Tibial artery (tissue), 4 donors: ENCODE data around the gene TICAM1.
A peak's percentile ranks its signal among the peaks of the same experiment; 100 is the strongest.
"Not testable (repeated sequence)": the region's sequence is repeated elsewhere in the genome, so short reads cannot be mapped to it uniquely, and the experiment has no call there.

Experiments used
- DNase-seq, 2 donors: peaks; one replicate each; pipeline ENCODE4 v3.0.0-alpha.2; 2019
- H3K27ac ChIP-seq, 2 donors: fragments of 200-600 bp; sonication (generic) in 1 of 2; 1 replicate in 1 of 2; 2 replicates in 1 of 2; pipeline ENCODE4 v1.5.1; 2018 to 2019; ENCODE audit warnings: mild to moderate bottlenecking in 1 of 2
- H3K27me3 ChIP-seq, 2 donors: fragments of 200-600 bp; sonication (generic) in 1 of 2; one replicate each; pipeline versions ENCODE4 v1.5.1 to v1.6.0; 2016 to 2019
- H3K36me3 ChIP-seq, 3 donors: fragments of 200-600 bp; sonication (generic) in 2 of 3; one replicate each; pipeline ENCODE4 v1.5.1; 2016 to 2019; ENCODE audit warnings: mild to moderate bottlenecking in 2 of 3
- H3K4me1 ChIP-seq, 4 donors: fragments of 200-600 bp; sonication (generic) in 2 of 4; 1 replicate in 3 of 4; 2 replicates in 1 of 4; pipeline ENCODE4 v1.5.1; 2016 to 2019
- H3K4me3 ChIP-seq, 2 donors: fragments of 200-600 bp; sonication (generic) in 1 of 2; 1 replicate in 1 of 2; 2 replicates in 1 of 2; pipeline ENCODE4 v1.5.1; 2018 to 2019; ENCODE audit warnings: mild to moderate bottlenecking in 2 of 2
- H3K9me3 ChIP-seq, 3 donors: fragments of 200-600 bp; sonication (generic) in 1 of 3; one replicate each; pipeline ENCODE4 v1.5.1; 2016 to 2019
- intact Hi-C: fragments of 100-400 bp; cut with DNase I; formaldehyde crosslinking; loops from one replicate; pipeline ENCODE4 v1.15.0; 2023; ENCODE audit warnings: low total_unique reads
- TF ChIP-seq, protein P1 (sequence below), 2 experiments: fragments of 200-600 bp in 1 of 2; fragments of 450-650 bp in 1 of 2; IDR thresholded peaks; one replicate each; pipeline ENCODE4 v1.5.1; 2017 to 2019; ENCODE audit warnings: antibody characterized with exemption in 2 of 2, mild to moderate bottlenecking in 1 of 2, moderate library complexity in 1 of 2

TICAM1 gene

DNA sequence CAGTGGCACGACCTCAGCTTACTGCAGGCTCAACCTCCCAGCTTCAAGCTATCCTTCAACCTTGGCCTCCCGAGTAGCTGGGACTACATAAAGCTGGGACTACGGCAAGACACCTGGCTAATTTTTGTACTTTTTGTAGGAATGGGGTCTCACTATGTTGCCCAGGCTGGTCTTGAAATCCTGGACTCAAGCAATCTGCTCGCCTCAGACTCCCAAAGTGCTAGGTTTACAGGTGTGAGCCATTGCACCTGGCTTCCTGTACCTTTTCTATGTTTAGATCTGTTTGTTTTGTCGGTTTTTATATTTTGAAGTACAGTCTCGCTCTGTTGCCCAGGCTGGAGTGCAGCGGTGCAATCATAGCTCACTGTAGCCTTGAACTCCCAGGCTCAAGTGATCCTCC is 17.5 kb upstream of the TICAM1 start:
- no peak for DNase-seq
- intact Hi-C loops = no loop called here
- TF ChIP-seq, protein P1, sequence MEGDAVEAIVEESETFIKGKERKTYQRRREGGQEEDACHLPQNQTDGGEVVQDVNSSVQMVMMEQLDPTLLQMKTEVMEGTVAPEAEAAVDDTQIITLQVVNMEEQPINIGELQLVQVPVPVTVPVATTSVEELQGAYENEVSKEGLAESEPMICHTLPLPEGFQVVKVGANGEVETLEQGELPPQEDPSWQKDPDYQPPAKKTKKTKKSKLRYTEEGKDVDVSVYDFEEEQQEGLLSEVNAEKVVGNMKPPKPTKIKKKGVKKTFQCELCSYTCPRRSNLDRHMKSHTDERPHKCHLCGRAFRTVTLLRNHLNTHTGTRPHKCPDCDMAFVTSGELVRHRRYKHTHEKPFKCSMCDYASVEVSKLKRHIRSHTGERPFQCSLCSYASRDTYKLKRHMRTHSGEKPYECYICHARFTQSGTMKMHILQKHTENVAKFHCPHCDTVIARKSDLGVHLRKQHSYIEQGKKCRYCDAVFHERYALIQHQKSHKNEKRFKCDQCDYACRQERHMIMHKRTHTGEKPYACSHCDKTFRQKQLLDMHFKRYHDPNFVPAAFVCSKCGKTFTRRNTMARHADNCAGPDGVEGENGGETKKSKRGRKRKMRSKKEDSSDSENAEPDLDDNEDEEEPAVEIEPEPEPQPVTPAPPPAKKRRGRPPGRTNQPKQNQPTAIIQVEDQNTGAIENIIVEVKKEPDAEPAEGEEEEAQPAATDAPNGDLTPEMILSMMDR (IDR thresholded peaks at IDR 0.05) = no peak
- H3K36me3 ChIP-seq = peaks cover 21 to 95% (median 60%) of the 10 kb centered on the region in 3 donors
- H3K27ac ChIP-seq = no peak overlapping the region
- H3K4me1 ChIP-seq = no peaks in the 10 kb centered on the region
- H3K4me3 ChIP-seq = no peak overlapping the region
- no peaks in the 10 kb centered on the region for H3K27me3 ChIP-seq
- H3K9me3 ChIP-seq = no peaks in the 10 kb centered on the region

DNA sequence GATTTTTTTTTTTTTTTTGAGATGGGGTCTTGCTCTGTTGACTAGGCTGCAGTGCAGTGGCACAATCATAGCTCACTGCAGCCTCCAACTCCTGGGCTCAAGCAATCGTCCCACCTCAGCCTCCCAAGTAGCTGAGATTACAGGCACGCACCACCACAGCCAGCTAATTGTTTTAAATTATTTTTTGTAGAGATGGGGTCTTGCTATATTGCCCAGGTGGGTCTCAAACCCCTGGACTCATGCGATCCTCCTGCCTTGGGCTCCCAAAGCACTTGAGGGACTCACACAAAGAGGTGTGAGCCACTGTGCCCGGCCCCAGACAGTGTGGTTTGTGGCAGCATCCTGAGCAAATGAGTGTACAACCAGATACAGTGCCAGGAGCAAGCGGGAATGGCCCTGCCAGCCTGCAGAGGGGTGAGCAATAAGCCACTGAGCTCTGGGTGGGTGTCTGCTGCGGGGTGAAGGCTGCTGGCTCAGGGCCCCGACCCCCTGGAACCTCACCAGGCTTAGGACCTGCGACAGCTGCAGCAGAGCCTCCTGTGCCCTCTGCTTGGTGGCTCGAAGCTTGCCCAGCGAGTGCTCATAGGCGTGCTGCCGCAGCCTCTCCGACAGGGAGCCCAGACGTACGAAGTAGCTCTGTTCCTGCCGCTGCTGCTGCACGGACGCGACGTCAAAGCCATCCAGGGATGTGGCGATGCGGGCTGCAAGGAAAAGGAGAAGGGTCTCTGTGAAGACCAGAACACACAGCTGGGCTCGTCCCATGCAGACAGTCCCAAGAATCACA is 15.9 kb upstream of the TICAM1 start:
- no peaks in the 10 kb centered on the region for H3K4me1 ChIP-seq
- H3K9me3 ChIP-seq = no peaks in the 10 kb centered on the region
- no peak overlapping the region for H3K27ac ChIP-seq
- intact Hi-C loops = no loop called here
- DNase-seq = no peak
- no peak overlapping the region for H3K4me3 ChIP-seq
- TF ChIP-seq, protein P1 (IDR thresholded peaks at IDR 0.05) = no peak
- H3K27me3 ChIP-seq = no peaks in the 10 kb centered on the region
- peaks cover 27 to 97% (median 72%) of the 10 kb centered on the region in 3 donors for H3K36me3 ChIP-seq

DNA sequence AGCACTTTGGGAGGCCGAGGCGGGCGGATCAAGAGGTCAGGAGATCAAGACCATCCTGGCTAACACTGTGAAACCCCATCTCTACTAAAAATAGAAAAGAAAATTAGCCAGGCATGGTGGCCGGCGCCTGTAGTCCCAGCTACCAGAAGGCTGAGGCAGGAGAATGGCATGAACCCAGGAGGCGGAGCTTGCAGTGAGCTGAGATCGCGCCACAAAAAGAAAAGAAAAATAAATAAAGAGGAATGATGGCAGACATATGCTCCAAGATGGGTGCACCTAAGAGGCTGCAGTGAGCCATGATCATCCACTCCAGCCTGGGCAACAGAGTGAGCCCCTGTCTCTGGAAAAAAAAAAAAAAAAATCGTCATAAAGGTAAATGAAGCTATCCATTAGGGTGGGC is 14.5 kb upstream of the TICAM1 start:
- peaks cover 29 to 94% (median 67%) of the 10 kb centered on the region in 3 donors for H3K36me3 ChIP-seq
- H3K4me3 ChIP-seq, H3K27me3 ChIP-seq, DNase-seq, H3K4me1 ChIP-seq, H3K9me3 ChIP-seq, intact Hi-C loops: not testable (repeated sequence)
- H3K27ac ChIP-seq = peak overlapping the region in 1 of 2 donors; percentile 52

DNA sequence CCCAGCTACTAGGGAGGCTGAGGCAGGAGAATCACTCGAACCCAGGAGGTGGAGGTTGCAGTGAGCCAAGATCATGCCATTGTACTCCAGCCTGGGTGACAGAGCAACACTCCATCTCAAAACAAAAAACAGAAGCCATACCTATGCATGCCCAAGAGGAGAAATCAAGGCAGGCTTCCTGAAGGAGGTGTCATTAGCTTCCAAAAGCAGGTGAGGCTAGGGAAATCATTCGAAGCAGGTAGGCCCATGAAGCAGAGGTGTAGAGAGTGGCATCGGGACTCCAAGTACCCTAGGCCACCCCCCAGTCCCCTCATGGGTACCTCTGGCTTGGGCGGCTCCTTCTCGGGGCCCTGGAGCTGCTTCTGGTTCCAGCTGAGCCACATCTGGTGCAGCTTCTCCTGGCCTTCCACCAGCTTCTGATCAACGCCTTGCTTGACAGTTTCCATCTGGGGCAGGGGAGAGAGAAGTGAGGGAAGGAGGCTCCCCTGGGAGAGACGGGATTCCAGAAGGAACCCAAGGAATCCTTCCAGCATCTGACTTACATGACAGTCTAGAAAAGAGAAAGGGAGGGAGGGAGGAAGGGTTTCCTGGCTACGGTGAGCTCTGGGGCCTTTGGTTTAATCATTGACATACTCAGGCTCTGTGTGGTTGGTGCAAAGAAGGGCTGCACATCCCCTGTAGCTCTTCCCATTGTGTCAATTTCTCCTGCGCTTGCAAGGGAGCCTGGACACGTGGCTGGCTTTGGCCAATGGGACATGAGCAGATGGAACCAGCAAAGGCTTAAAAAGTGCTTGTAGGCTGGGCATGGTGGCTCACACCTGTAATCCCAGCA is 13.1 kb upstream of the TICAM1 start:
- H3K27ac ChIP-seq = no peak overlapping the region
- TF ChIP-seq, protein P1 (IDR thresholded peaks at IDR 0.05) = no peak
- H3K36me3 ChIP-seq = peaks cover 27 to 95% (median 70%) of the 10 kb centered on the region in 3 donors
- H3K9me3 ChIP-seq = no peaks in the 10 kb centered on the region
- H3K4me1 ChIP-seq = no peaks in the 10 kb centered on the region
- no peak for DNase-seq
- H3K4me3 ChIP-seq = no peak overlapping the region
- intact Hi-C loops = no loop called here
- no peaks in the 10 kb centered on the region for H3K27me3 ChIP-seq

DNA sequence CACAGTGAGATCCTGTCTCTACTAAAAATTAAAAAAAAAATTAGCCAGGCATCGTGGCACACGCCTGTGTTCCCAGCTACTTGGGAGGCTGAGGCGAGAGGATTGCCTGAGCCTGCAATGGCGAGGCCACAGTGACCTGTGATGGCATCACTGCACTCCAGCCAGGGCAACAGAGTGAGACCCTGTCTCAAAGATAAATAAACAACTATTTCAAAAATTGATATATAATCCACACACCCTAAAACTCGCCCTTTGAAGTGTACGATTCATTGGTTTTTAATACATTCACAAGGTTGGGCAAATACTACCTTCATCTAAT is 12.1 kb upstream of the TICAM1 start:
- no peak for DNase-seq
- H3K4me3 ChIP-seq = no peak overlapping the region
- no peaks in the 10 kb centered on the region for H3K9me3 ChIP-seq
- no peak overlapping the region for H3K27ac ChIP-seq
- H3K4me1 ChIP-seq = no peaks in the 10 kb centered on the region
- H3K27me3 ChIP-seq = no peaks in the 10 kb centered on the region
- TF ChIP-seq, protein P1 (IDR thresholded peaks at IDR 0.05) = no peak
- H3K36me3 ChIP-seq = peaks cover 35 to 95% (median 79%) of the 10 kb centered on the region in 3 donors
- intact Hi-C loops = no loop called here

DNA sequence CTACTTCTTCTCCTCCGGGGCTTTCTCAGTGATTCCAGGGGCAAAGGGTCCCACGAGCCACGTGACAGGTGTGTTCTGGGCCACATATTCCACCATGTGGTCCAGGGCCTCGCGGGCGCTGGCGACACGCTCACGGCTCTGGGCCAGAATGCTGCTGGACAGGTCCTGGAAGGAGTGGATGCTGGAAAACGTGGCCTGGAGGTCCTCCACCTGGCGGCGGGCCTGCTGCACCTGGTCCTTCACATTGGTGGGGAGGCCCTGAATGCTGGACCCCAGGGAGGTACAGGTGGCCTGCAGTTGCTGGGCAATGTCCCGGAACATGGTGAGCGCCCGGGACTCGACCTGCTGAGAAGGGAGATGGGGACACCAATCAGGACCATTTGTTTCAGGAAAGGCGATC is 7.7 kb upstream of the TICAM1 start:
- no peak overlapping the region for H3K4me3 ChIP-seq
- no peak for DNase-seq
- no peak overlapping the region for H3K27ac ChIP-seq
- intact Hi-C loops = no loop called here
- H3K36me3 ChIP-seq = peaks cover 20 to 67% (median 54%) of the 10 kb centered on the region in 3 donors
- no peaks in the 10 kb centered on the region for H3K27me3 ChIP-seq
- no peaks in the 10 kb centered on the region for H3K9me3 ChIP-seq
- H3K4me1 ChIP-seq = no peaks in the 10 kb centered on the region
- TF ChIP-seq, protein P1 (IDR thresholded peaks at IDR 0.05) = no peak
